ENCODE results near the gene ST3GAL3.

GRCh38 chr1:43864111-43865045, 157.0 kb downstream of the ST3GAL3 start:
- TF ChIP-seq ZNF646 (CRISPR knock-in tag; IDR thresholded peaks at IDR 0.05): no peak
- TF ChIP-seq SRSF9 (IDR thresholded peaks at IDR 0.05; ENCODE audit: borderline replicate concordance, insufficient read depth, low read depth, low read length, poor library complexity, severe bottlenecking): no peak
- no peak for TF ChIP-seq MAX (IDR thresholded peaks at IDR 0.05)
- TF ChIP-seq PRDM10 (CRISPR knock-in tag; IDR thresholded peaks at IDR 0.05; ENCODE audit: low read depth): no peak
- TF ChIP-seq SMC3 (IDR thresholded peaks at IDR 0.05; ENCODE audit: low read length): no peak
- no peak for TF ChIP-seq THYN1 (CRISPR knock-in tag; IDR thresholded peaks at IDR 0.05; ENCODE audit: borderline replicate concordance, low read depth)
- TF ChIP-seq ZEB1 (IDR thresholded peaks at IDR 0.05; ENCODE audit: insufficient replicate concordance, low read depth): no peak
- TF ChIP-seq TFDP1 (CRISPR knock-in tag; IDR thresholded peaks at IDR 0.05; ENCODE audit: borderline replicate concordance): no peak
- no peak for TF ChIP-seq CEBPB (IDR thresholded peaks at IDR 0.05; ENCODE audit: borderline replicate concordance, low read depth, low read length)

Data from HepG2 (cell line).